ENCODE measurements around the gene HIVEP3.

Gene HIVEP3

DNA sequence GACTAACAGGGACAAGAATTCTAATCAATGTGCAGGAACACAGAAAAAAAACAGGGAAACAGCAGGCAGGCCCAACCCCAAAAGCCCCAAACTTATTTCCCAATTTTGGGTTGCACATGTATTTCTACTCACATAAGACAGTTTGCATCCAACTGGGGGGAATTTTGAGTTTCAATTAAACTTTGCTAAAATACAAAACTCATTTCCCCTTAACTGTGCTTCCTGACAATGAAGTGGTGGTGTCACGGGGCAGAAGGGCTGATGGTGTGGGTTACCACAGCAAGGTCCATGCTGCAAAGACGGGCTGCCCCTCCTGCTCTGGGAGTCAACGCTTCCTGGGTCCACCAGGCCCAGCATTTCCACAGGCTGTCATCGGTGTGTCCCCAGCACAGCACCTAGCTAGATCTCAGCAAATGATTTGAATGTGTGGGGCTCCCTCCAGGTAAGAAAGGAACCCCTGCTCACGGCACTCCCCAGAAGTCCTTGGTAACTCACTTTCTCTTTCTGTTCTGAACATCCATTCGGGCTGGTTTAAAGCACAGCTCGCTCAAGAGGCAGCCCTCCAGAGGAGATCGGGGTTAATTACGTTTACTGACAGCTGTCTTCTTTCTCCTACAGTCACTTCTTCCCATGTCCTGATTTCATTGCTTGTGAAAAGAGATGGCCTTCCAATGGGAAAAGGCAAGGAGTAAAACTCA, 27.4 kb downstream of the HIVEP3 start:
- no peak for DNase-seq

DNA sequence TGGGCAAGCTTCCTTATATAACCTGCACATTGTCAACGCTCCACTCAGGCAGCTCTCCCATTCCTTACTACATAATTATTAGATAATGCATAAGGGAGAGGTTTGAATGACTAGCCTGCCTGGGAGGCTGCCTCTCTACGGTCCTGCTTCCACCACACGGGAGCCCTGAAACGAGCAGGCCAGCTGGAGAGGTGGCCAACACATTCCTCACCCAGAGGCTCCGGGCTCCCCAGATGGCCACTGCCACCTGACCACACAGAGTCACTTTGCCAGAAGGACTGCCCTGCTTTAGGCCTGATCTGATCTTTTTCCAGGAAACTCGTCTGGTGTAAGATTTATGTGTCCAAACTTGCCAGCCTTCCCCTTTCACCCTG, 27.9 kb downstream of the HIVEP3 start:
- DNase-seq, result no peak

DNA sequence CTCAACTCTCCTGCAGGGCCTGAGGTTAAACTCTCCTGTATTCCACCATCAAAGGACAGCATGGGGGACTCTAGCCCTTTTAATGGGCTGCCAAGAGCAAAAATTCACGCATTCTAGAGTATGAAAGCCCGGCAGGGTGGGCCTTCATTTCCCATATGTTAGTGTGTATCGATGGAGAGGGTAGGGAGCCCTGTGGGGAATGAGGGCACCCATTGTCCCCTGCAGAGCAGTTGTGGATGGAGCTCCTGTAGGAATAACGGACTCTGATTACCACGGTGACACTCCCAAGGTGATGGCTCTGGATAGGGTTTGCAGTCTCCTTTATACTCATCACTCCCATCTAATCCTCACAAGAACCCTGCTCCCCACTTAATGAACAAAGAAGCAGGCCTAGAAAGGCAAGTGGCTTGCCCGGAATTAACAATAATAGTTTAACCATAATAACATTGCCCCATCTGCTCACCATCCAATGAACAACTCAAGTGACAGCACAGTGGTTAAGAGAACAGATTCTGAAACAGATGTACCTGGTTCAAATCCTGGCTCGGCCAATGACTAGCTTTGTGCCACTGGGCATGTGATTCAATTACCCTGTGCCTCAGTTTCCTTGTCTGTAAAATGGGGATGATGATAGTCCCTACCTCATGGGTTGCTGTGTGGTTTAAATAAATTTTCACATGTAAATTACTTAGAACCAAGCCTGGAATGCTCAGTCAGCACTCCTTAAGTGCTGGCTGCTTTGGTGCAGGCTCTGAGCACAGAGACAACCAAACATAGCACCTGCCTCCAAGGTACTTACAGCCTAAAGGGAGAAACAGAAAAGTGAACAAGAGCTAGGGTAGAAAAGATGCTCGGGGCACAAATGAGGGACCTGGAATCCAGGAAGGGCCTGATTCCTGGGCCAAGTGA, 29.0 kb downstream of the HIVEP3 start:
- no peak for DNase-seq

DNA sequence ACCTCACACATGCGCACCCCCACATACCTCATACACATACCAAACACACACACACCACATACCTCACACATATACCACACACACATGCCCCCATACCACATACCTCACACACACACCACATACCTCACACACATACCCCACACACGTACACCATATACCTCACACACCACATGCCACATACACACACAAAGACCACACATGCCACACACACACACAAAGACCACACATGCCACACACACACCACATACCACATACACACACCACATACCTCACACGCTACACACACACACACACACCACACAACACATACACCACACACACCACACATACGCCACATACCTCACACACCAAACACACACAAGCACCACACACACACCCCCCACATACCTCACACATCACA, 30.0 kb downstream of the HIVEP3 start:
- no peak for DNase-seq

DNA sequence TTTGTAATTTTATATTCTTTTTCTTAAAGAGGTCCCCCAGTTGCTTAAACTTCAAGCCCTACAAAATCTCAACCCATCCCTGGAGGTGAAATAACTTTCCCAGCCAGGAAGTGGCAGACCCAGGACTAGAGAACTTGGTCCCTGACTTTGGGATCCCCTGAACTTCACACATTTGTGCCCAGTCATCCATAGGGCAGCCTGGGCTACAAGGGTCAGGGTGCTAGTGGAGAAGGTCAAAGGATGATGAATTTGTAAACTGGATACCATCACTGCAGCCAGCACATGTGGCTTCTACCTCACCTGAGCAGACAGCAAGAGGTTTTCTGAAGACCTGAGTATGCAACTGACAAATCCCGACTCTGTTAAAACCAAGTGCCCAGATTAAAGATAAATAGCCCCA, 31.4 kb downstream of the HIVEP3 start:
- no peak for DNase-seq

DNA sequence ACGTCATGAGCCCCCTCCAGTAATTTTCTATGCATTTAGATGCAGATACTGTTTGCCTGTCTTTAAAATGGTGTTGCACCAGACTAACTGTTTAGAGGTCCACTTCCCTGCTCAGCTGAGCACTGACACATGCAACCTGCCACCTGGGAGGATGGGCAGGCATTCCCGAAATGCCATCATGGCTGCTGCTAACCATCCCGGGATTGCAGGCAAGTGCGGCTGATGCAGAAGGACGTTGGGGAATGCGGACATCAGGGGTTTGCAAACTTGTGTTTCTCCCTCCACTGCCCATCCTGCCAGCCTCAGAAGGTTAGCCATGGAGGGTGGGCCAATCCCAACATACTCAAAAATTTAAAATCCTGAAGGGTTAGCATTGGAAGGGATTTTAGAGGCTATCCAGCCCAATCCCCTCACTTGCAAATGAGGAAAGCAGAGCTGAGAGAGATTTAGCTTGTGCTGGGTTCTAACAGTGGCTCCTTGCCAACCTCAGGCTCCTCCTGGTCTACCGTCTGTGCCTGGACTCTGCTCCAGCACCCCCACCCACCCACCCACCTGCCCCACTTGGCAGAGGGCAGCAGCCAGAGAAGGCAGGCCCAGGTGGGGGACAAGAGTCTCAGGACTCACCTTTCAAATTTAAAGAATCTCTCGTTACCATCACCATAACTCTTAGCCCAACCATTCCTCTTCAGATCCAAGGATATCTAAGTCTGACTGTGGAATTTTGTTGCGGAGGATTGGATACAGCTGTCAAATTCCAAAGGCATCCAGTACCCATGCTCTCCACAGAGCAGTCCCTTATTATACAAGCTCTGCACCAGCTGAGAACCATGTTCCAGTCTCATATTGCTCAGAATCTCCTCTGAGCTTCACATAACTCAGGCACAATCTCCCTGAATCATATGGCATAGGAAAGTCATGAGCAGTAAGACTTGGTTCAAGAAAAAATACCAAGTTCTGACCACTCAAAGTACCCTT, 34.2 kb downstream of the HIVEP3 start:
- no peak for DNase-seq

DNA sequence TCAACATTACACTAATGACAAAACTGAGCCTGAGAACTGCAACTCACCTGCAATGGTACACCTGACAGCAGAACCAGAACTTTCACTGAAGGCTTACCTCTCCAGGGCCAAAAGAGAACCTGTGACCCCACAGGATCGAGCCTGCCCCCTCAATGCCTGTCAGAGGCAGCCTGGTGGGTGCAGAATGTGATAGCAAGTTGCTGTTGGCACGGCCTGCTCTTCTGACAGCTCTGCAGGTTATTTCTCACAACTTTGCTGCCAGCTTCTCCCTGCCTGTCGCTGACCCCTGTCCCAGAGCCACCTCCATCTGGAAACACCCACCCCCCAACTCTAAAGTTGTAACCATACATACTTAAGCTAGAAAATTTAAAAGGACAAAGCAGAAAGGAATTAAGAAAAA, 35.2 kb downstream of the HIVEP3 start:
- DNase-seq, result no peak

DNA sequence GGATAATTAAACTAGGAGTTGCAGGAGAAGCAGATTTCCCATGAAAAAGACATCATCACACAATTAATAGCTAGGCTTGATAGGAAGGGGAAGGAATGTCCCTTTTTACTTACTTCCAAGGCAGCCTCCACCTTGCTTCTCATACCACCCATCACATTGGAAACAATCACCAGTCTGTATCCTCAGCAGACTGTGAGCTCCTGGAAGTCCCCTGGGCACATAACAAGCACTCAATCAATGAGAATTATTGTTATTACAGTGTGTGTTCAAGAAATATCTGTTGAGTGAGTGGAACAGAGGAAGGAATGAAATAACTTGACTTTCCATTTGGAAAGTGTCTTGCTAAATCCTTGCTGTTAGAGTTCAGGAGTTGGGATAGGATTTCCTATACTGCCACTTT, 36.2 kb downstream of the HIVEP3 start:
- no peak for DNase-seq

DNA sequence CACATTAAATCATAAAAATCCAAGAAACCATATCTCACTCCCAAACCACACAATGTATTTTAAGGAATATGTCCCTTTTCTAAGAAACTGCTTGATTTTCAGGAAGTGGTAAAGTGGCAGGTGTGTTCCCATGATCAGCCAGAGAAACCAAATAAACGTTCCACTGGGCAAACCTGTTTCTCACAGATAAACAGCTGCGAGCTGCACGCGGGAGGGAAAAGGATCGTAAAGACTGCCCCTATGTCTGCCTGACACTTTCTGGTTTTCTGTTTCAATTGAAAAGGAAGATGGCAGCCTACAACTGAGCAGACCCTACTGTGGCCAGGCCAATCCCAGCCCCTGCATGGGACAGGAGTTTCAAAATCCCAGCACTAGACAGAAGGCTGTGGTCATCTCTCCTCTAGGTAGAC, 36.6 kb downstream of the HIVEP3 start:
- no peak for DNase-seq

DNA sequence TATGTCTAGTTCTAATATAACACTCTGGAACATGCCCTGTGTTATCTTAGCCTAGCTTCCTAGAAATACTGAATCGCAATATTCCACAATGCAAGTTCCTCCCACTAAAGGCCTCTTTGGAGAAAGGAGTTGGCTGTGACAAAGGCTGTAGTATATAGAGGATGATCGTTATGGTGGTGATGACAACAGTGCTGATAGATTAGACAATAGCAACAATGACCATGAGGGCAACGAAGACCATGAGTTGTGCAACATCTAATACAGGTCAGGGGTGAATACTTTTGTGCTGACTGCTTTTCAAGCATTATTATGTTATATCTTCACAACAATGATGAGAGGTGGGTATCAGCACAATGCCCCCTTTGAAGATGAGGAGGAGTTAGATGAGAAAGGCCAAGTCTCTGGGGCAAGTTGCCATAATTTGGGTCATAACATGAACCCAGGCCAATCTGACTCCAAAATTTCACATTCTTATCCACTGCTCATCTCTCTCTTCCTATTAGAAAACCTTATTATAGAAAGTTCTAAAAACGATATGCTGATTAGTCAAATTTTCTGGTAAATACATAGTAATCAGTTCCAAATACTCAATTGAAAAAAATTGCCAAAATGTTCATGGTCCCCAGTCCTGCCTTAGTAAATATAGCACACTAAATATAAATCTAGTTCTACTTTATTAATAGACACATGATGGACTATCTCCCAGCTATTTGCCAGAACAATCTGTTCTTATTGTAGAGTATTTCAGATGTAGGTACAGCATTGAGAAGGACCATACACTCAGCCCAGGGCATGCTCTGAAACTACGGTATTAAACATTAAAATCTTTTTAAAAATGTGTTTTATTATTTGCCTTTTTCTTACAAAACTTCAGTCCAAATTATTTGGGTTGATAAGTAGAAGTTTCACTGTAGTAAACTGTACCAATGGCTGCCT, 37.5 kb downstream of the HIVEP3 start:
- DNase-seq, result no peak

DNA sequence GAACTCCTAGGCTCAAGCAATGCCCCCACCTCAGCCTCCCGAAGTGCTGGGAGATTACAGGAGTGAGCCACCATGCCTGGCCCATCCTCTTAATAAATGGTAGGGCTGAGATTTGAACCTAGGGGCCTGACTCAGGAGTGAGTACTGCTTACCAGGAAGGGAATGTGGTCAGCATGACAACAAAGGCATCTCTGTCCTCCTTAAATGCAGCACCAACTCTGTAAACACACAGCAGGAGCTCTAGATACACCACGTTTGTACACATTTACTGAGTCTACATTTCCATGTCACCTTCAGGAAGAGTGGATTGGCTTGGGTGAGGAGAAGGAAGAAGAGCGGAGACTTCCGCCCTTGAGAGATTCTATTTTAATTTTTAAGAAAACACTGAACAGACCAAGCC, 38.5 kb downstream of the HIVEP3 start:
- DNase-seq, result no peak

DNA sequence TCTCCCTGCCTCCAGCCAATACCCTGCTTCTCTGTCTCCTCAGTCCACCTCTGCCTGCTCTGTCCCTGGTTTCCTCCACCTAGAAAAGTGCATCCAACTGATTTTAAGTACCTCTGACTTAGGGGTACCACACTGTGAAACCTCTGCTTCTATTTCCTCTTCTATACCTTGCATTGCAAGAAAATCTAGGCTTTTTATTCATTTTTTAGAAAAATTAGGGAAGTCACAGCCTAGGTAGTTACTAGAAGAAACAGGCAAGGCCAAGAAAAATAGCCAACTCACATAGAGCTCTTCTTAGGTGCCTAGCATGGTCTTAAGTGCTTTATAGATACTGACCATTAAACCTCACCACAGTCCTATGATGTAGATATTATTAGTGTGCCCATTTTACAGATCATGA, 39.1 kb downstream of the HIVEP3 start:
- no peak for DNase-seq

DNA sequence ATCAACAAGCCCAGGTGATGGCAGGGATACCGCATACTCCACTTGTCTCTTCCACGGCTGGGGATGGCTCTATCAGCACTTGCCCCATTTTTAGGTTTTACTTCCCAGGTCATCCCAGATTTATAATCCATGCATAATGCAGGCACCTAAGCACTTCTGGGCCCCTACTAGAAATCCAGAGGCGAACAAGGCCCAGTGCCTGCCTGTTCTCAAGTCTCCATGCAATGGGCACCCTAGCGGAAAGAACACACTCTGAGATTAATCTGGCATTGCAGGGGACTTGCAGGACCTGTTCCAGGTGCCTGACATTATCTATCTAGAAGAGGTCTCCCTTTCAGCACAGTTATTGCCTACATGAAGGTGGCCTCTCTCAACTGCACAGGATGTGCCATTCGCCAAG, 39.8 kb downstream of the HIVEP3 start:
- DNase-seq, result no peak

DNA sequence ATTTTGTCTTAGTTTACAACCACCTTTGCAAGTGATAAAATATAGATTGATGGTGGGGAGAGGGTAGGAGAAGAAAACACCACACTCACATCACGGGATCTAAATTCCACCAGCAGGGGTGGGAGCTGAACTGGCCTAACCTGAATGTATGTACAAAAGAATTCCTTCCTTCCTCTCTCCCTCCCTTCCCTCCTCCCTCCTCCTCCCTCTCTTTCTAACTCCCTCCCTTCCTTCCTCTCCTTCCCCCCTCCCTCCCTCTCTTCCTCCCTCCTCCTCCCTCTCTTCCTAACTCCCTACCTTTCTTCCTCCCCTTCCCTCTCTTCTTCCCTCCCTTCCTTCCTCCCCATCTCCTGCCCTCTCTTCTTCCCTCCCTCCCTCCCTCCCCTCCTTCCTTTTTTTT, 40.2 kb downstream of the HIVEP3 start:
- no peak for DNase-seq

DNA sequence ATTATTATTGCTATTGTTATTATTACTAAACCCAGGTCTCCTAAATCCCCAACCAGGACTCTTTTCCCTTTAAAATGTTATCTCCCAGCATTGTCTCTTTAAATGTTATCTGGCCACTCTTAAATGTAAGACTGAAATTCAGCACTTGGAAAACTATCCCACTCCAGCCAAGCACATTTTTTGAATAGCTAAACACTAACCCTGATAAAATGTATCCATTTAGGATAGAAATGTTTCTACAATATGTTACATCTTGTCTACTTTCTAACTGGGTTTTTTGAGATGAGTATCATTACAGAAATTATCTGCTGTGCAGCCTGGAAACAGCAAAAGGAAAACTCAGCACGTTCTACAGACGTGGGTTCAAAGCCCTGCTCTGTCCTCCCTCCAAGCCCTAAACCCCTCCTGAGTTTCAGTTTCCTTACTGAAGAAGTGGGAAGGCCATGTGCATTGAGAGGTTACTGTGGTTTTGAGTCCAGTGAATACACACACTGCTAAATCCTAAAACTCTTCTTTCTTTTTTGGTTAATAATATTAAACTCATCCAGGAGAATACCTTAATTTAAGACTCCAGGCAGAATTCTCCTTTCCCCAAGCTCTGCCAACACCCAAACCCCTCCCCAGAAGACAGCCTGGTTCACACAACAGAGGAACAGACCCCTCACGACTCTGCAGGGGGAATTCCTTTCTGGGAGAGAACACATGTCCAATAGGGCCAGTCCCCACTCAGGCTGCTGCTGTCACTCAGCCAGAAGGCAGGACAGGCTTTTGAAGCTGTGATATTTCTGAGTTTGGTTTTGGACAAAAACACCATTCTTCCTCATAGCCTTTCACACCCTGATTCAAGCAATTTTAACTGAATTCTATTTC, 41.9 kb downstream of the HIVEP3 start:
- DNase-seq, result no peak

DNA sequence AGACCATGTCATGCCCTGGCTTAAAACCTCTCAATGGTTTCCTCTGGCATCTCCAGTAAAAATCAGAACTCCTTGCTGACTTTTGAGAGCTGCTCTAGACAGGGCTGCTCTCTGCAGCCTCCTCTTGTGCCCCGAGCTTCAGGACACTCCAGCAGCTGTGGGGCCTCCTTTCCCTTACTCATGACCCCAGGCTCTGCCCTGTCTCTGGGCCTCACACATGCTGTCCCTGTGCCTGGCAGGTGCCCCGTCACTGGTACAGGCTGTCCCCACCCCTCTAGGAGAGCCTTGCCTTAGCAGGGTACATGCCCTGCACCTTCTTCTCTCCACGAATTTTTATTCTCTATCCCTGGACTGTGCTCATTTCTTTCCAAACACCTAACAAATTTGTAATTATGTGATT, 43.2 kb downstream of the HIVEP3 start:
- DNase-seq, result no peak

DNA sequence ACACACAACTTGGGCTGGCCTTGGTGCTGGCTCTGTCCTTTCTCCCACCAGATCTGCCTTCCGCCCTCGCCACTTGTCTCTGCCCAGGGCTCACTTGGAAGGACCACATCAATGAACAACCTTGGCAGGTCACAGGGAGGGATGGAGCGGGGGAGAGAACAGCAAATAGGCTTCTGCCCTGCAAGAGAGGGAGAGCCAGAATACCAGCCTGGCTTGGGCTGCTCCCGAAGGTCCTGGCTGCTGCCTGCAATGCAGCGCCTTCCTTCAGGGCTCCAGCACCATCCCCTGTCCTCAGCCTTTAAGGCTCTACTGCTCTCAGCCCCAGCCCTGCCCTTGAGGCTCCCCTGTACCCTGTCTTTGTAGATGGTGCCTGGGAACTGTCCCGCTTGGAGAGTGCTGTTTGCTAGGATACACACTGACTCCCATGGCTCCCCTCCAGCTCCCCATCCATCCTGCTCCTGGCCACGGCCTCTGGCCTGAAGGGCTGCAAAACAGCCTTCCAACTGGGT, 43.8 kb downstream of the HIVEP3 start:
- no peak for DNase-seq

DNA sequence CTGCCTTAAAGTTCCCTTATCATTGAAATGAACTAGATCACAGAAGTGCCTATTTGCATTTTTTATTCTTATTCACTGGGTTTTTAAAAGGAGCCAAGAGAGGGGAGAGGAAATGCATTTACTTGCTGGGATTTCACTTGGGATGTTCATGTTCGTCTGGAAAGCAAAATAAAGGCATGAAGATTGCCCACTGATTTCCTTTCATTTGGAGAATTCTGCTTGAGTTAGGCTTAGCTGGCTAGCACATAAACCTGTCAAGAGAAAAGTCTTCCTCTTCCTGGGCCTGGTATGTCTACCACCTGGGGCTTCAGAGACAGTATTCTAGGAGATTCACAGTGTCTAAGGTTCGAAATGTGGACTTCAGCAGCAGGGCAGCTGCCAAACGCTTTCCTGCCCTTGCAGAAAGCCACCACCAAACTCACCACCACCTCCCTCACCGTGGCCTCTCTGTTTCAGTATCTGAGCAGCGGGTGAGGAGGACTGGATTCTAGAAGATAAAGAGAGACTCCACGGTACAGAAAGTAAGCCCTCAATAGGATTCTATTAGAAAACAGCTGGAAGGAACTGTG, 44.5 kb downstream of the HIVEP3 start:
- DNase-seq, result no peak

DNA sequence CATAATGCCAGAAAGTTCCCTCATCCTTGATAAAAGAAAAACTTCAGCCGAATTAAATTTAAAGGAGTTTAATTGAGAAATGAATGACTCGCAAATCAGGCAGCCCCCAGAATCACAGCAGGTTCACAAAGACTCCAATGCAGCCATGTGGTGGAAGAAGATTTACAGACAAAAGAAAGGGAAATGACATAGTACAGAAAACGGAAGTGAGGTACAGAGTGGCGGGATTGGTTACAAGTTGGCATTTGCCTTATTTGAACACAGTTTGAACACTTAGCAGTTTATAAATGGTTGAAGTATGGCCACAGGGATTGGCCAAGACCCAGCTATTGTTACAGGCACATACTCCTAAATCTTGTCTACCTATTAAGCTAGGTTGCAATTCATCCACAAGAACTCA, 46.6 kb downstream of the HIVEP3 start:
- DNase-seq, result no peak

DNA sequence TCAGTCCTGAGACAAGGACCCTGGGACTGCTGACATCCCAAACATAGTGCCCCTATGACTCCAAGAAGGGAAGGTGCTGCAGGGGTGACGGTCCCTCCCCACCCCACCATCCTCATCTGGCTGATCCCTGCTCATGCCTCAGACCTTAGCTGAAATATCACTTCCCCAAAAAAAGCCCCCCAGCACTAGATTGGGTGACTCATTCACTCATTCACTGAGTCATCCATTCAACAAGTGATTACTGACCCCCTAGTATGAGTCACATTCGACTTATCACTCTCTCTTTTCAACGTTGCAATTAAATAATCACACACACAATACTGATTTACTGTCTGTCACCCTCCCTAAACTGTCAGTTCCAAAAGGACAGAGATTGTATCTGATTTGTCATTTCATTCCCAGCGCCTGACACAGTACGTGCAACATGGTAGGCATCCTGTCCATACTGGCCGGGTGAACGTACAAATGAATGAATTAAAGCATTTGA, 48.6 kb downstream of the HIVEP3 start:
- no peak for DNase-seq

Measured in 8988T (cell line).